ENCODE measurements around the gene CDHR1.
"Not testable (repeated sequence)": the region's sequence is repeated elsewhere in the genome, so short reads cannot be mapped to it uniquely, and the experiment has no call there.

Gene CDHR1

DNA sequence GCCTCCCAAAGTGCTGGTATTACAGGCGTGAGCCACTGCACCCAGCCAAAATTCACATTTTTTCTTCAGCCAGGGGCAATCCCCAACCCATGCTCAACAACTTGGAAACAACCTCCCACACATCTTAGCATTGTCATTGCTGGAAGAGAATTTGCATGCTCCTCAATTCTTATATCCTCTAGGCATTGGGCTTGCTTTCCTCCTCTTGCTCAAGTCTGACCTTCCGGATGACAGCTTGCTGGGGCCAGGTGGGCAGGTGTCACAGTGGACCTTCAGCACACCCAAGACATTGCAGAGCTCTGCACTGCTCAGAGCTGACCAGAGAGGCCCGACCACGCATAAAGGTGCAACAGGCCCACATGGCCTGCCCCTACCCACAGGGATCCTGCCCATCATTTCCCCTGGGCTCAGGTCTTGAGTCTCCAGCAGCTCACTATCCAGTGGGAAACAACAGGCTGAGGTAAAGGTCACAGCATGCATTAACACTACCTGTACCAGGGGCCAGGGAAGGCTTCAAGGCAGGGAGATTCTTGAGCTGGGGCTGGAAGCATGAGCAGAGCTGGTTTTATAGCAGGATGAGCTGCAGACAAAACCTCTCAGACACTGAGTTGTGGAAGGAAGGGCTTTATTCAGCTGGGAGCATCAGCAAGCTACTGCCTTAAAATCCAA lies 27.6 kb upstream of the CDHR1 start:
- TF ChIP-seq CTCF (IDR thresholded peaks at IDR 0.05; ENCODE audit: low read depth, low read length): no peak
- no peak overlapping the region for H3K4me3 ChIP-seq (ENCODE audit: low read depth, low read length)

- H3K4me3 ChIP-seq (ENCODE audit: low read depth, low read length): not testable (repeated sequence)
These were observed 27.1 kb upstream of the CDHR1 start for GRCh38 chr10:84167289-84167653.

DNA sequence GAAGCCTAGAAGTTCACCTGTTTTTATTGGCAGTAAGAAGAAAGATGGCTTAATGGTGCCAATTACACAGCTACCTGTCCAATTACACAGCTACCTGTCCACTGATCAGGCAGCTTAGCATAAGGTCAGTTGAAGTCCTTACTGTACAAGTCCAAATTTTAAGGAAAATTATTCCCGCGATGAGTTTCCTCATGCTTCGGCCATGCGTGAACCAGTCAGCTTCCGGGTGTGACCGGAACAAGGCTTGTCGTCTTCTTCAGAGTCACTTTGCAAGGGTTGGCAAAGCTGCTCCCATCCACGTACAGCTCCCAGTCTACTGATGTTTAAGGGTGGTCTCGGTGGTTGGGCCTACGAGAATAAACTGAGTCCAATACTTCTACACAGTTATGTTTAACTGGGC lies 26.0 kb upstream of the CDHR1 start:
- H3K4me3 ChIP-seq (ENCODE audit: low read depth, low read length): not testable (repeated sequence)

DNA sequence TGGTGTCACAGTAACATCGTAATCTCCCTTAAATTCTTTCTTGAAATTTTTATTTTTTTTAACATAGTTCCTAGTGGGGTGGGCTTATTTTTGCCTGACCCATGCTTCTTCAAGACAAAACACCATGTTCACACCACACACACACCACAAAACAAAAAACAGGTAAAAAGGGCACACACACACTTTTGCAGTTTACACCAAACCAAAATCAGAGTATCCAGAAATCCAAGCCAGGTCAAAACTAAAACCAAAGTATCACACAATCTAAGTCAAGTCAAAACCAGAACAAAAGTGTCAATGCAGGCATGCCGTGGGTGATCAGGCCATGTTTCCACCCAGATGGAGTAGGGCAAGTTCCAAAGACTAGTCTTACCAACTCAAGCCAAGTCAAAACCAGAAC lies 23.1 kb upstream of the CDHR1 start:
- H3K4me3 ChIP-seq (ENCODE audit: low read depth, low read length): not testable (repeated sequence)

DNA sequence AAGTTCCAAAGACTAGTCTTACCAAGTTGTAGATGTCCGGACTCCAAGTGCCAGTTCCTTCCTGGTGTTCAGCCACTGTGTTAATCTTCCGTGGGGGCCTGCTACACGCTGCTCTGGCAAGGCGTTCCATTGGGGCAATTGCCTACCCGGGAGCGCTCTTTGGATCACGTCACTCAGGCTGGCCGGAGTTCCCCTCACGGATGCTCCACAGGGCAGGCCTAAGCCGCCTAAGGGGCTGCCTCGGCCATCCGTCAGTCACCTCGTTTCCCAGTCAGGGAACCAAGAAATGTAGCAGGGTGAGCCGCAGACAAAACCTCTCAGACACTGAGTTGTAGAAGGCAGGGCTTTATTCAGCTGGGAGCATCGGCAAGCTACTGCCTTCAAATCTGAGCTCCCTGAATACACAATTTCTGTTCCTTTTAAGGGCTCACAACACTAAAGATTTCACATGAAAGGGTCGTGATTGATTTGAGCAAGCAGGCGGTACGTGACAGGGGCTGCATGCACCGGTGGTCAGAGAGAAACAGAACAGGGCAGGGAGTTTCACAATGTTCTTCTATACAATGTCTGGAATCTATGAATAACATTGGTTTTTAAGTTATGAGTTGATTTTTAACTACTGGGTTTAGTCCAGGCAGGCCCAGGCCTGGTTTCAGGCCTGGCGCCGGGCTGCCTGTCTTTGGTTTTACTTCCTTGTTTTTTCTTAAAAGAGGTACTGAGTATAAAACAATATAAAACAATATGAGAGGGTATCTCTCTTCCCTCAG lies 22.5 kb upstream of the CDHR1 start:
- not testable (repeated sequence) for H3K4me3 ChIP-seq (ENCODE audit: low read depth, low read length)

DNA sequence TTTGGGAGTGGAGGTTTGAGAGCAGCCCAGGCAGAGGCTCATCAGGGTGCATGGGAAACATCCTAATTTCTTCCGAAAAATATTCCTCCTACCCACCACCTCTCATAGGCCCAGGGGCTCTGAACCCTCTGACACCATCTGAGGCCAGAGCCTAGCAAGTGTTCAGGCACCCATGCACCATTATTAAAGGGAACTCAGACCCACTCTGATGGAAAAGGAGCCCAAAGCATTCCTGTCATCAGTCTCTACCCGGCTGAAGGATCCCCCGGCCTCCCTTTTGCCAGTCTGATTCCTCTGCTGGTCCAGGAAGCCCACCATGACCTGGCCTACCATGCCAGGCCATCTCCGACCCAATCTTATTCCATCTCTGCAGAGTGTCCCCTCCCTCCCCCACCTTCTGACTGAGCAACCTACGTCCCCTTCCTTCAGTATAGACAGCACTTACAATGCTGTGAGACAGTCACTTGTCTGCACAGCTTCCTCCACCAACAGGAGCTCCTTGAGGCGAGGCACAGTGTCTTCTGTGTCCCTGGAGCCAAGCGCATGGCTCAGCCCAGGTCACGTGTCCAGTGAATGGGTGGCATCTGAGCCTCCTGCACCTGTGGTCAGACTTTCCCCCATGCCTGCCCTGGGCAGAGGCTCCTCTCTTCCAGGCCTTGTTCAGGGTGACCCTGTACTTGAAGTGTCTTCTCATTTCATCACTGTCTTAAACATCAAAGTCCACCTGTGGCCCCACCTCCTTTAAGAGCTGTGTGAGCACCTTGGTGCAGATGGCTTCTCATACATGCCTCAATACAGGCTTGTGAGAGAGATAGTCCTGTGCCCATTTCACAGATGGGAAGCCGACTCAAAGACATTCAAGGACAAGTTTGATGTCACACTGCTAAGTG lies 21.6 kb upstream of the CDHR1 start:
- H3K4me3 ChIP-seq (ENCODE audit: low read depth, low read length): no peak overlapping the region
- no peak for TF ChIP-seq CTCF (IDR thresholded peaks at IDR 0.05; ENCODE audit: low read depth, low read length)

DNA sequence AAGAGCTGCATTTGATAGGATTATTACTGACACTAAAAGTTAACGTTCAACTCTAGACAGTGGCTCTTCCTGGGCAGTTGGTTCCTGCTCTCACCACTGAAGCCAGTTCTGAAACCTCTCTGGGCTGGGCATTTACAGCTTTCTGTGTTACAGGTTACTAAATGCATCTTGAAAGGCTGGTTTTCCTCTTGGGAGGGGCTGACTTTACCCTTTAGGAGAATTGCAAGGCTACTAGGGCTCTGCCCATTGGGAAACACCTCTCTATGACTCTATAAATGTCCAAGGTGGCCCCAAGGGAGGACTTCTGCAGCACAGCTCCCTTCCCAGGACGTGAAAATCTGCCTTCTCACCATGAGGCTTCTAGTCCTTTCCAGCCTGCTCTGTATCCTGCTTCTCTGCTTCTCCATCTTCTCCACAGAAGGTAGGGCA lies 20.8 kb upstream of the CDHR1 start, which contains the start of gene GPR15LG:
TSS of gene GPR15LG (plus strand) at position 301 of the 429 bp plus-strand sequence. CDS start at position 352, 51 bp downstream.
- H3K4me3 ChIP-seq (ENCODE audit: low read depth, low read length): no peak within 1 kb of the TSS
- no peak for TF ChIP-seq CTCF (IDR thresholded peaks at IDR 0.05; ENCODE audit: low read depth, low read length)

DNA sequence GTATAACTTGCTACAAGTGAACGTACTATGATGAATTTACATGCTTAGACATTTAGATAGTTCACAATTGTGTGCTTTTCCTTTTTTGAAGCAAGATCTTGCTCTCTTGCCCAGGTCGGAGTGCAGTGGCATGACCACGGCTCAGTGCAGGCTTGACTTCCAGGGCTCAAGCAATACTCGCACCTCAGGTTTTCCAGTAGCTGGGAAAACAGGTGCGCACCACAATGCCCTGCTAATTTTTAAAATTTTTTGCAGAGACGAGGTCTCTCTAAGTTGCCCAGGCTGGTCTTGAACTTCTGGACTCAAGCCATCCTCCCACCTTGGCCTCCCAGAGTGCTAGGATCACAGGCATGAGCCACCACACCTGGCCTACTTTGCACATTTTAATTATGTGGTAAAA lies 18.9 kb upstream of the CDHR1 start:
- no peak for TF ChIP-seq CTCF (IDR thresholded peaks at IDR 0.05; ENCODE audit: low read depth, low read length)
- no peak overlapping the region for H3K4me3 ChIP-seq (ENCODE audit: low read depth, low read length)

- TF ChIP-seq CTCF (IDR thresholded peaks at IDR 0.05; ENCODE audit: low read depth, low read length): no peak
These were observed 18.0 kb upstream of the CDHR1 start for GRCh38 chr10:84176351-84176750.

More at GRCh38 chr10:84176351-84176750, 18.0 kb upstream of the CDHR1 start:
- no peak overlapping the region for H3K4me3 ChIP-seq (ENCODE audit: low read depth, low read length)
